SKM-1 (cell line): Measurements from ENCODE around the gene ATG7.
"Not testable (repeated sequence)": the region's sequence is repeated elsewhere in the genome, so short reads cannot be mapped to it uniquely, and the experiment has no call there.

Source experiments
- DNase-seq: peaks from one replicate; lab custom pipeline; 2025; ENCODE audit not compliant: unreplicated experiment; lab: John Stamatoyannopoulos, UW

Gene ATG7

DNA sequence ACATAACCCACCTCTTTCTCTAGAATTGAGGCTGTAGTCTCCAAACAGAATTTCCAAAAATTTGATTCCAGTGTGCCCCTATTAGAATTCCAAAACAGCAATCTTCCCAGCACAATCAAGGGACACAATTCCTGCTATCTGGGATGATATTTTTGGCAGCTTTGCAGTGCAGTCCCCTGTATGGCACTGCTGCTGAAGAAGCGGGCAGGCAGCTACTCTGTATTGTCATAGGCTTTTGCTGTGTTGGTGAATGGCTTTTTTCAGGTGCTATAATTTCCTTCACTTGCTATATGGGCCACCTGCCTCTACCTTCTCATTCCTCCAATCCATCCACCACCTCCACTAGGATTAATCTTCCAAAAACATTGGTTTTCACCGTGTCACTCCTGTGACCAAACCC lies 226.0 kb downstream of the ATG7 start:
- DNase-seq: no peak

DNA sequence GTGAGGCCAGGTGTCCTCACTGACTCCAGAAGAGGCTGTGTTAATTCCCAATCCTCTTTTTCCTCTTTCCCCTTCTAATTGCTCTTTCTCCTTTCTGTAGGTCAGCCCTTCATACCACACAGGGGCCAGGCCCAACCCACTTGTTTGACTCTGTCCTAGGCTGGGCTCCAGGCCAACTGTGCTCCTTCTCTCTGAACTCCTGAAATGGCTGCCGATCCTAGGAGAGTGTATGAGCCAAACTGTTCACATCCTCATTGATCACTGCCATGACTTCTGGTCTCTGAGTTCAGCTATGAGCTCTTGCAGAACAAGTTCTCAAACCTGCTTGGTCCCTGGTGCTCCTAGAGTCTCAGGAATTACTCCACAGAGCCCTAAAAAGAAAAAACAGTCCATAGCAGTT lies 226.4 kb downstream of the ATG7 start:
- DNase-seq: no peak

DNA sequence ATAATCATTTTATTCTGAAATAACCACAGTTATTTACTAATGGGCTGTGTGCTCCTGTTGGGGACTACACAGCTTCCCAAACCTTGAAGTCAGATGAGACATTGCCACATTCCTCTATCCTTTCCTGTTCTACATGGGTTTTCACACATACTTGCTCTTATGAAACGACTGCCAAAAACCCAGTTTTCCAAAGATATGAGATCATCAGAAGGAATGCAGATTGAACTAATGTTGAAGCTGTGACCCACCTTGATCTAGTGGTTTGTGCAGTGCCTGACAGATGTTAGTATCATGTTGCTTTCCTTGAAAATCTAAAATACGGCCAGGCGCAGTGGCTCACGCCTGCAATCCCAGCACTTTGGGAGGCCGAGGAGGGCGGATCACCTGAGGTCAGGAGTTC lies 226.9 kb downstream of the ATG7 start:
- no peak for DNase-seq

DNA sequence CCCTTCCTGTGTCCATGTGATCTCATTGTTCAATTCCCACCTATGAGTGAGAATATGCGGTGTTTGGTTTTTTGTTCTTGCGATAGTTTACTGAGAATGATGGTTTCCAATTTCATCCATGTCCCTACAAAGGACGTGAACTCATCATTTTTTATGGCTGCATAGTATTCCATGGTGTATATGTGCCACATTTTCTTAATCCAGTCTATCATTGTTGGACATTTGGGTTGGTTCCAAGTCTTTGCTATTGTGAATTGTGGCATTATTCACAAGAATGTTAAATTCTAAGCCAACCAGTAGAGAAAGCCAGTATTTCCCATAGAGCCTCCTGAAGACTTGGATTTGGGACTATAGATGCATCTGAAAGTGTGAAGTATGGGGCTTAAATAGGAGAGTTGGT lies 230.2 kb downstream of the ATG7 start:
- DNase-seq: not testable (repeated sequence)

DNA sequence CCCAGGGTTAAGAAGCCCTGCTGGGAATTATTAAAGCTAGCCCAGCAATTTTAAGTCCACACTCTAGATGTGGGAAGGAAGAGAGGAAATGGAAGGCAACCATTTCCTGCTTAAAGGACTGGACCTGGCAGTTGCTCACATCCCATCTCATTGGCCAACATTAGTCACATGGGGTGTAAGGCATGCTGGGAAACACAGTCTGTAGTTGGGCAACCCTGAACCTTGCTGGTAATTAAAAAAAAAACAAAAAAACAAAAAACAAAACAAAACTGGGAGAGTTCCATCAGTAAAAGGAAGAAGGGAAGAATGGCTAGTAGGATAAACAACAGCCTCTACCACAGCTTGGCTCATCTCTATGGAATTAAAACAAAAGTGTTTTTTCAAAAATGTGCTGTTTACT lies 235.5 kb downstream of the ATG7 start:
- DNase-seq: no peak

DNA sequence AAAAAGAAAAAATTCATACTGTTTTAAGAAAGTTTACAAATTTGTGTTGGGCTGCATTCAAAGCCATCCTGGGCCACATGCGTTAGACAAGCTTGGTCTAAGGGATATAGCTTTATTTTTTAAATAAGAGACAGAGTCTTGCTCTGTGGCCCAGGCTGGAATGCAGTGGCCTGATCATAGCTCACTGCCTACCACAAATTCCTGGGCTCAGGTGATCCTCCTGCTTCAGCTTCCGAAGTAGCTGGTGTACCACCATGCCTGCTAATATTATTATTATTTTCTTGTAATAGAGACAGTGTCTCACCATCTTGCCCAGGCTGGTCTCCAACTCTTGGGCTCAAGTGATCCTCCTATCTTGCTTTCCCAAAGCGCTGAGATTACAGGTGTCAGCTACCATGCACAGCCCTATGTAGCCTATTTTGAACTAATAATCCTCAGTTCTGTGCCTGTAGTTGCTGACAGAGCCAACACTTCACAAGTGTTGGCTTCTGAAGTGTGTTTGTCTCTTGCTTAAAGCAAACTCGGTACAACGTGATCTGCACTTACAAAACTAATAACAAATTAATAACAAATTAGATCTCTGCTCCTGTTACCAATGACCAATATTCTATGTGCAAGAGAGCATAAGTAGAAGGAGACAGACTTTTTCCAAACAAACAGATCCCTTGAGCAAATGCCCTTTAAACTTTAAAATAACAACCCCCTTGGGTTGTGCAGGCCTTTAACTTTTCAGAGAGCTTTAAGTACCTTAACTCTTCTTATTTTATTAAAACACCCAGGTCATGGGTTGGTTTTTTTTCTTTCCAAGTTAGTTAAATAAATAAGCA lies 236.4 kb downstream of the ATG7 start:
- no peak for DNase-seq

DNA sequence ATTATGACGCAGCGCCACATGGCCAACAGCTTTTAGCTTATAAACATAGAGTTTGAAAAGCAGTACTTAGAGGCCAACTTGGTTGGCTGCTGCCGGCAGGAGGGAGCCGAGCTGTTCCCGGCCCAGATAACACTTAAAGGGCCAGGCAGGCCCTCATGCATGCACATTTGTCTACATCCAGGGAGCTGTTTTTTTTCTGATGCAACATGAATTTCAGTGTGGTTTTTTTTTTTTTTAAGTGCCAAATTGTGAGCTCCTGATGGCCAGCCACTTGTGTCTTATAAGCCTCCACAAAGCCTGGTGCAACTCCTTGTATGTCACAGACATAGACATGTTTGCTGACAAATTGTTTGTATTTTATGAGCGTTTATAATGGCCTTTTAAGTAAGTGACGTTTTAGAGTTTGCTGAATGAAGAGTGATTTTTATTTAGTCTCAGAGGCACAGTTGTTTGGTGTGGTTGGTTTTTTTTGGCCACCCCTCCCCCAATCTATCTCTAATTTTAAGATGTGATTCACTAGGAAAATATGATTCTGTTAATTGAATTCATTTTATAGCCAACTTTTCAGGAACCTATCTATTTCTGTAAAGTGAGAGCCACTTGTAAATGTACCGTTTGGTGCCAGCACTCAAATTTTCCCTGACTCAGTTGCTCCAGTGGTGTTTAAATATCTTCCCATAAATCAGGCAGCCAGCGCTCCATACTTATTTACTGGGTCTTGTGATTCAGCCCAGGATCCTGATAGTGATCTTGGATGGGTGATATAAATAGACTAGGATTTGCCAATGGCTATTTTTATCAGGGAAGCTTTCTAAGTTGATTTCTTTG lies 237.2 kb downstream of the ATG7 start:
- DNase-seq: no peak

DNA sequence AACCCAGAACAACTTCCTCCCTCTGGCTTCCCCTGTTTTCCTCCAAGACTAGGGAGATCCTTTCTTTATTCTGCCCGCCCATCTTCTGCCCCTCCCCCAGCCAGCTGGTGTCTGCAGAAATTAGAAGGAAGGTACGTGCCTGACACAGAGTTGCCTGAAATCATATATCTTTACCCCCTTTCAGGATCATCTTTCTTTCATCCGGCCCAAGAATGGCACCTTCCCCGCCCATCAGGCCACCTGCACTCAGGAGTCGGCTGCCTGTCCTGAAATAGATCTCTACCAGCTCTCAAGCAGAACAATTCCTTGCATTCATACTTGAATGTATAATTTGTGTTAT lies 237.8 kb downstream of the ATG7 start:
- no peak for DNase-seq

DNA sequence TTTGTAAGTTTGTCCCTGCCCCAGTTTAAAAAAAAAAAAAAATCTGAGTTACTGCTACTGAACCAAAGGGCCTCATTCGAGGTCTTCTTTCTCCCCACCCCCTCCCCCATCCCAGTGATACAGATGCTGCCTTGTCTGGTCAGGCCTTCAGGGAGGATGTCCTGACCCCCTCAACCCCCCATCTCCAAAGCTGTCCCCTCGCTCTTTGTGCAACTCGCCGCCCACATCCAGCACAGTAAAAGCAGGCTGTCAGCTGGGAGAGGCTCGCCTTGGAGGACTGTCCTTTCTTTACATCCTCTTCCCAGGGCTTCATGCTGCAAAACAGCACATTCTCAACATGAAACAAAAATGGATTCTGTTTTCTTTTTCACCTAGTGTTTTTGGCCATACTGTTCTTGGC lies 238.2 kb downstream of the ATG7 start:
- no peak for DNase-seq

DNA sequence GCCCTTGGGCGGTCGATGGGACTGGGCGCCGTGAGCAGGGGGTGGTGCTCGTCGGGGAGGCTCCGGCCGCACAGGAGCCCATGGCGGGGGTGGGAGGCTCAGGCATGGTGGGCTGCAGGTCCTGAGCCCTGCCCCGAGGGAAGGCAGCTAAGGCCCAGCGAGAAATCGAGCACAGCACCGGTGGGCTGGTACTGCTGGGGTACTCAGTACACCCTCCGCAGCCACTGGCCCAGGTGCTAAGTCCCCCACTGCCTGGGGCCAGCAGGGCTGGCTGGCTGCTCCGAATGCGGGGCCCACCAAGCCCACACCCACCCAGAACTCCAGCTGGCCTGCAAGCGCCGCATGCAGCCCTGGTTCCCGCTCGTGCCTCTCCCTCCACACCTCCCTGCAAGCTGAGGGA lies 239.4 kb downstream of the ATG7 start:
- not testable (repeated sequence) for DNase-seq

DNA sequence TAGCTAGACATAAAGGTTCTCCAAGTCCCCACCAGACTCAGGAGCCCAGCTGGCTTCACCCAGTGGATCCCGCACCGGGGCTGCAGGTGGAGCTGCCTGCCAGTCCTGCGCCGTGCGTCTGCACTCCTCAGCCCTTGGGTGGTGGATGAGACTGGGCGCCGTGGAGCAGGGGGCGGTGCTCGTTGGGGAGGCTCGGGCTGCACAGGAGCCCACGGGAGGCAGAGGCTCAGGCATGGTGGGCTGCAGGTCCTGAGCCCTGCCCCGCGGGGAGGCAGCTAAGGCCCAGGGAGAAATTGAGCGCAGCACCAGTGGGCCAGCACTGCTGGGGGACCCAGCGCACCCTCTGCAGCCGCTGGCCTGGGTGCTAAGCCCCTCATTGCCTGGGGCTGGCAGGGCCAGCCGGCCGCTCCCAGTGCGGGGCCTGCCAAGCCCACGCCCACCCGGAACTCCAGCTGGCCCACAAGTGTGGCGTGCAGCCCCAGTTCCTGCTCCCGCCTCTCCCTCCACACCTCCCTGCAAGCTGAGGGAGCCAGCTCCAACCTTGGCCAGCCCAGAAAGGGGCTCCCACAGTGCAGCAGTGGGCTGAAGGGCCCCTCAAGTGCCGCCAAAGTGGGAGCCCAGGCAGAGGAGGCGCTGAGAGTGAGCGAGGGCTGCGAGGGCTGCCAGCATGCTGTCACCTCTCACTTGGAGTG lies 241.1 kb downstream of the ATG7 start:
- not testable (repeated sequence) for DNase-seq

DNA sequence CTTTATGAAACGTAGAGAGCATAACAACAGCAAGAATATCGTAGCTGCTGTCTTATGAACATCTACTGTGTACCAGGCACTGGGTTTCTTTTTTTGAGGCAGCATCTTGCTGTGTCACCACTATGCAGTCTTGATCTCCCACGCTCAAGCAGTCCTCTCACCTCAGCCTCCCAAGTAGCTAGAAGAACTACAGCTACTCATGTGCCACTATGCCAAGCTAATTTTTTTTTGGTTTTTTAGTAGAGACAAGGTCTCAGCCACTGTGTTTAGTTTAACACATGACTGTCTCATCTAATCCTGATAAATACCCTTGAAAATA lies 241.6 kb downstream of the ATG7 start:
- DNase-seq: no peak

DNA sequence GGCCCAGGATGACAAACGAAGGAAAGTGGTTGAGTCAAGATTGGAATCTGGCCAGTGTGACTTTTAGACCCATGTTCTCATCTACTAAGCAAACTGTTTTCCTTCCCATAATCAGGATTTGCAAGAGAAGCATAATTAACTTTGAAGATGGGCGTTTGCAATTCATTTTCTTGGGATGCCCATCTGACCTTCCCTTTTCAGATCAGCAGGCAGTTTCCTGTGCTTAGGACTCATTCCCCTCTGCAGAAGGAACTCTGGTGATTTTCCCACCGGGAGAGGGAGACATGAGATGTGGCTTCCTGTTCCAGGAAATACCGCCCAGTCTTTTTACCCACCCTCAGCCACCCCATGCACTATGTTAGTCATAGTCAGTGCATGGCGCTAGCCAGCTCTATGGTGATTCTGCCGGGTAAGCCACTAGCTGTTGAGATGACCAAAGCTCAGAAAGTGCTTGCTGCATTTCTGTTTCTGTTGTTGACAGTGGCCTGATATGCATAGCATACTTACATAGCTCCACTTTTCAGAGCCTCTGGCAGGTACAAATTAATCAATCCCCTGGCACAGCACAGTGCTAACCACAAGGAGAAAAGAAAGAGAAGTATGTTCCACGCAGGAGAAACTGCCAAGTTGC lies 242.1 kb downstream of the ATG7 start:
- DNase-seq: no peak

DNA sequence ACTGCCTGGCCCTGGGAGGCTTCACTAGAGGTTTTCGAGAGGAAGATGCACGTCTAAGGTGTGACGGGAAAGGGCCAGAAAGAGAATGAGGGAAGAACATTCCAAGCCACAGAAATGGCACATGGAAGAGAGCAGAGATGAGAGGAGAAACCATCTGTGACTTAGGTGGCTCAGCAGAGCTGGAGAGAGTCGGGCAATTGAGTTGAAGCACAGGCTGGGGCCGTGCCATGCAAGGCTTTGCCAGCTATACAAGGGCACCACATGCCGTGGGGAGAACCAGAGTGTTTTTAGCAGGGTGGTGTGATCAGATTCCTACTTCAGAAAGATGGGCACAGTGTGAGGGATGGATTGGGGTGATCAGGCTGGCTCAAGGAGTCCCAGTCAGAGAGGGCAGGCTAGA lies 245.4 kb downstream of the ATG7 start:
- no peak for DNase-seq

DNA sequence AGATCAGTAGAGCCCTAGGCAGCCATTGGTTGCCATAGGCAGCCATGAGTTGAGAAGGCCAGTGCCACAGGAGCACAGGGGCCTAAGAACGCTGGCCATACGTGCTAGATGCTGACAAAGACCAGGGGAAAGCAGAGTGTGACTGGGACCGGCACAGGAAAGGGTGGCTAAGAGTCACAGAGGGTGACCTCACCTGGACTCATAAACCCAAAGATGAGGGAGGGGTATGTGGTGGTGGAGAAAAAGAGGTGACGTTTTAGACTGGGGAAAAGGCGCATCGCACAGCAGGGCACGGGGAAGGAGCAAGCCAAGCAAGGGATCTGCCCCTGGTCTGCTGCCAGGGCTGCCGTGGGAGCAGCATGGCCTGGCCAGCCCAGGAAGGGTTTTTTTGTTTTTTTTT lies 249.0 kb downstream of the ATG7 start:
- DNase-seq: no peak

DNA sequence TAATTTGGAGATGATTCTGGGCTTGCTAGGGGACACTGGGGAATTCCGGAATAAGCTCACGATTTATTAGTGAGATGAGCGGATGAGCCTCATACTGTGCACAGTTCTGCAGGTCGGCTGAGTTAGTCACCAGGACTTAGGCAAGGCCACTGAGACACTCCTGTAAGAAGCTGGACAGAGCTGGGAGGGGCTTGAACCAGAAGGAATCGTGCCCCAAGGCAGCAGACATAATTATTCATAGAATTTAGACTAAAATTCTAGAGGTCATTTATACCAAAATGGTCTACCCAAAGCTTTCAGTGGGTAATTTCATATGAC lies 250.2 kb downstream of the ATG7 start:
- no peak for DNase-seq

DNA sequence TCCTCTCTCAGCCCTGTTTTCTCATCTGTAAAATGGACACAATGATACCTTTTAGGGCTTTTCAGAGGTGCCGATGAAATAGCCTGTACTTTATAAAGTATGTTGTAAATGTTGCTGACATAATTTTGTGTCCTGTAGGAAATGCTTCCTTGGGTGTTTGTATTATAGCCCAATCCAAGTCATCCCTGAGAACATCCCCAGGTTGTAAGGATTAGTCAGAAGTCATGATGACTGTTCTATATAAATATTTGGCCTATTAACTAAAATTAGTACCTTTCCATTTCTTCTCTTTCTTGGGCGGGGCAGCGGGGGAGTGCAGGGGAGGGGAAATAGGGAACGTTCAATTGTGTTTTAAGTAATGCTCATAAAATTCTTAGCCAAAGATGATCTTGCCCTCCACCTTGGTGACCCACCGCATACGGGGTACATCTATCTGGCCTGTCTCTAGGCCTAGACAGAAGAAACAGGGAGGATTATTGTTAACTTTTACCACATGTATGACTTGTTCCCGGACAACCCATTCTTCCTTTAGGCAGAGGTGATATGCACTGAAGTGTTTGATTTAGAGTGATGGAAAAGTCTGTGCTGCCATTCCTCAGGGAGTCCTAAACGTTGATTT lies 250.9 kb downstream of the ATG7 start:
- DNase-seq: no peak

DNA sequence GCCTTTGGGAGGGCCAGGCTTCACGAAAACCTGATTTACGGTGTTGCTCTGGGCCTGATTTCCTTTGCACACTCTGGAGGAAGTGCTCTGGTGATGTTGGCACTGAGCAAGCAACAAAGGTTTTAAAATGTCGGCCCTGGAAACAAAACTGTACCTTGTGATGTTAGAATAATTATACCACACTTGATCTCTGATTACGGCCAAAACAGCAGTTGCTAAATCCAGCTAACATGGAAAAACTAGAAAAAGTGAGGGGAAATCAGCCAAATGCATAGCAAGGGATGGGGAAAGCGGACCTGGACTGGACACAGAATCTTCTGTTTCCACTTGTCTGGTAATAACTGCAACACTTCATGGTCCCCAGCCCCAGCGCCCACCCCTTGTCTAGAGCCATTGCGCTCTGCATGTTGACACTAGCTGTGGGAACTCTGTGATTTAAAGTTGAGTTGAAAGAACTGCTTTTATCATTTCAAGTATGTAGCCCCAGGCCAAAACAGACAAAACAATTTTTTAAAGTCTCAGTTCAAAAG lies 251.4 kb downstream of the ATG7 start:
- DNase-seq: no peak

DNA sequence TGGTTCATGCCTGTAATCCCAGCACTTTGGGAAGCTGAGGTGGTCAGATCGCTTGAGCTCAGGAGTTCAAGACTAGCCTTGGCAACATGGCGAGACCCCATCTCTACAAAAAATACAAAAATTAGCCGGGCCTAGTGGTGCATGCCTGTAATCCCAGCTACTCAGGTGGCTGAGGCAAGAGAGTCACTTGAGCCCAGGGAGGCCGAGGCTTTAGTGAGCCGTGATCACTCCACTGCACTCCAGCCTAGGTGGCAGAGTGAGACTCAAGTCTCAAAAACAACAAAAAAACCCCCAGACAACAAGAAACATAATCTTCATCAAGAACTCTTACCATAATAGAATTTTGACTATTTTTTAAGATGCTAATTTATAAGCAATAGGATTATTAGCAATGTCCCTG lies 253.9 kb downstream of the ATG7 start:
- DNase-seq: not testable (repeated sequence)

DNA sequence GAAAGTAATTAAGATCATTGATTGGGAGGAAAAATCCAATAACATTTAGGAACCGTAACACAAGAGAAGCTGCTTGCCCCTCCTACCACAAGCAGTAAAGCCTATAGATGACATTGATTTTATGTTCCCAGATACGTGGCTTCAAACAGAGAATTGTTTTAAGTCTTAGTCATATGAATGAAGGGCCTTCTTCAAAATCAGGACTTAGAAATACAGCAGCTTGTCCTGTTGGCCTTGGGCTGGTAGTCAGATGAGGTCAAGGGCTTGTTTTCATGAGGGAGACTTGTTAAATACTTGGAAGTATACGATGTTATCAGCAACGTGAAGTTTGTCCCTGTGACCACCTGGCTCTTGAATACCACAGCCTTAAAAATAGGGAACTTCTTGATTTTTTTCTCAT lies 257.1 kb downstream of the ATG7 start:
- DNase-seq: no peak

DNA sequence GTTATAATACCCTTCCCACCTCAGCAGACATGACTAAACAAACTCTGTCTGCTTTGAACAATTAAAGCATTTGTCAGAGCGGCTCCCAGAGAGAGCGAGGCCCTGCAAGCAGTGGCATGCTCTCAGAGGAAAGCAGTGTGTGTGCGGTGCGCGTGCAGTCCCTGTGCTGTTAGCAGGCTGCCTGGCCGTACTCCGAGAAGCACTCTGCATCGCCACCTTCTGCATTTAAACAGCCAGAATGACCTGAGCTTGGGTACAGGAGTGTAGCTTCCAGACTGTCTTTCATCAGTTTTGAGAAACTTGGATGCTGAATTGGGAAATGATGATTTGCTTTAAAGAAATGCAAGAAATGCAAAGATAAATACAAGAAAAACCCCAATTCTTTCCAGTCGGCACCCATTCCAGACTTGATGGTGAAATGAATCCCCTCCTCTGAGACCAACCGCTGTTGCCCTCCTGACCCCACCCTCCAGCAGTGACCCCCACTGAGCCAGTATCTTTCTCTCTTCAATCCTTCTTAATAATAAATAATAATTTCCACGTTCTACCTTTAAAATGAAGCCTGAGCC lies 258.0 kb downstream of the ATG7 start:
- DNase-seq: no peak
